DND-41 (cell line): ENCODE results near the gene SLC17A8.

Experiments used
- EZH2 ChIP-seq: IDR thresholded peaks from 3 replicates; pipeline ENCODE4 v1.6.1; 2012; ENCODE audit warnings: borderline replicate concordance, low read depth, mild to moderate bottlenecking, moderate library complexity, low read length, inconsistent platforms; ENCODE audit not compliant: severe bottlenecking
- TF ChIP-seq, protein P1 (sequence below): IDR thresholded peaks from 2 replicates; pipeline ENCODE4 v1.5.1; 2012; ENCODE audit warnings: borderline replicate concordance, low read length, moderate library complexity, mild to moderate bottlenecking; ENCODE audit not compliant: poor library complexity, severe bottlenecking; ENCODE audit errors: extremely low read depth

DNA sequence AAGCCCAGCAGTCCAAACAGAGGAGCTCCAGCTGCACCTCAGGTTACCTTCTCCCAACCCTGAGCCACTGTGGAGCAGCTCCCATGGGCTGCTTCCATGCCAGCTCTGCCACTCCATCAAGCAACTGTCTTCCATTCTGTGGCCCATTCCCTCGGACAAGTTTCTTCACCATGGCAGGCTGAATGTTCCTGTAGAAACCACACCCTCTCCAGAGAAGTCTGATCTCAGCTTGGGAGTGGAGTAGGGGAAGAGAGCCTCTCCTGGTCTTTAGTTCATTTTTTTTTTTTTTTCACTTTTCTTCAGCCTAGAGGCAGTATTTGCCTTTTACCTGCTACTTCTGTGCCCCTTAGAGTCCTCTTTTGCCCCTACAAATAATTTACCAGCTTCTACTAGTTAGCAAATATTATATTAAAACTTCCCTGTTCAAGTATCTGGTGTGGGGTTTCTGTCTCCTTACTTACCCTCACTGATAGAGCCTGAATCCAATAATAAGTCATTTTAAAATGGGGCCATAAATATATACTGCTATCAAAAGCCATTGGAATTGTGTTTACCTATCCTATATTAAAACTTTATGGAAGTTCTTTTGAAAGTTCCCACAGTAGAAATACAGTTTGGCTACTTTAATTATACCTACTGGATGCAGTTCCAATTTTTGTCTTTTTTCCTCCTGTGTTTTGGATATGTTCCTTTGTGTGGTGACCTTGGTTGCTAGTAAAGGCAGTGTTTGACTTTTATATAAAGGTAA, 11.7 kb upstream of the SLC17A8 start:
- TF ChIP-seq, protein P1, sequence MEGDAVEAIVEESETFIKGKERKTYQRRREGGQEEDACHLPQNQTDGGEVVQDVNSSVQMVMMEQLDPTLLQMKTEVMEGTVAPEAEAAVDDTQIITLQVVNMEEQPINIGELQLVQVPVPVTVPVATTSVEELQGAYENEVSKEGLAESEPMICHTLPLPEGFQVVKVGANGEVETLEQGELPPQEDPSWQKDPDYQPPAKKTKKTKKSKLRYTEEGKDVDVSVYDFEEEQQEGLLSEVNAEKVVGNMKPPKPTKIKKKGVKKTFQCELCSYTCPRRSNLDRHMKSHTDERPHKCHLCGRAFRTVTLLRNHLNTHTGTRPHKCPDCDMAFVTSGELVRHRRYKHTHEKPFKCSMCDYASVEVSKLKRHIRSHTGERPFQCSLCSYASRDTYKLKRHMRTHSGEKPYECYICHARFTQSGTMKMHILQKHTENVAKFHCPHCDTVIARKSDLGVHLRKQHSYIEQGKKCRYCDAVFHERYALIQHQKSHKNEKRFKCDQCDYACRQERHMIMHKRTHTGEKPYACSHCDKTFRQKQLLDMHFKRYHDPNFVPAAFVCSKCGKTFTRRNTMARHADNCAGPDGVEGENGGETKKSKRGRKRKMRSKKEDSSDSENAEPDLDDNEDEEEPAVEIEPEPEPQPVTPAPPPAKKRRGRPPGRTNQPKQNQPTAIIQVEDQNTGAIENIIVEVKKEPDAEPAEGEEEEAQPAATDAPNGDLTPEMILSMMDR: no peak
- no peak for TF ChIP-seq EZH2
